HEK293T (cell line): ENCODE data around the gene PRKCE.

ENCODE experiments used
- BHLHE40 ChIP-seq: fragments of 450-650 bp; IDR thresholded peaks from 2 replicates; pipeline ENCODE4 v1.6.1; 2016; ENCODE audit warnings: mild to moderate bottlenecking, moderate library complexity, borderline replicate concordance
- CTBP1 ChIP-seq: fragments of 450-650 bp; IDR thresholded peaks from 2 replicates; pipeline ENCODE4 v1.6.1; 2016; ENCODE audit warnings: borderline replicate concordance
- ELF4 ChIP-seq: fragments of 450-650 bp; IDR thresholded peaks from 2 replicates; pipeline ENCODE4 v1.6.1; 2017; ENCODE audit warnings: antibody characterized with exemption
- FOXA1 ChIP-seq: fragments of 450-650 bp; IDR thresholded peaks from 2 replicates; pipeline ENCODE4 v1.6.1; 2016; ENCODE audit warnings: mild to moderate bottlenecking
- FOXM1 ChIP-seq: fragments of 450-650 bp; IDR thresholded peaks from 2 replicates; pipeline ENCODE4 v1.6.1; 2017; ENCODE audit warnings: mild to moderate bottlenecking, borderline replicate concordance
- L3MBTL2 ChIP-seq: fragments of 450-650 bp; conservative IDR thresholded peaks from 2 replicates; pipeline ENCODE4 v1.6.1; 2016; ENCODE audit warnings: mild to moderate bottlenecking
- SP1 ChIP-seq: fragments of 450-650 bp; IDR thresholded peaks from 2 replicates; pipeline ENCODE4 v1.6.1; 2017
- SUZ12 ChIP-seq: fragments of 450-650 bp; IDR thresholded peaks from 2 replicates; pipeline ENCODE4 v1.6.1; 2016; ENCODE audit warnings: mild to moderate bottlenecking

- no peak for TF ChIP-seq CTBP1
- no peak for TF ChIP-seq L3MBTL2
- TF ChIP-seq SP1, result no peak
- no peak for TF ChIP-seq SUZ12
- TF ChIP-seq BHLHE40, result no peak
- TF ChIP-seq FOXM1, result no peak
- TF ChIP-seq FOXA1, result no peak
- TF ChIP-seq ELF4, result no peak
Observed at GRCh38 chr2:45732436-45732835, 81.0 kb downstream of the PRKCE start.
